Stimulated activated CD4-positive, alpha-beta T cell treated with anti-CD3 and anti-CD28 coated beads, Interleukin-1b, Interleukin-23, amount 100 ng/mL, for 4 hours (primary cell): Measurements from ENCODE around the gene RNASE8.

ENCODE experiments used
- DNase-seq, 2 donors: peaks; one replicate each; pipeline ENCODE4 v3.0.0-alpha.2; 2020; ENCODE audit warnings: low read depth in 2 of 2

Gene RNASE8

DNA sequence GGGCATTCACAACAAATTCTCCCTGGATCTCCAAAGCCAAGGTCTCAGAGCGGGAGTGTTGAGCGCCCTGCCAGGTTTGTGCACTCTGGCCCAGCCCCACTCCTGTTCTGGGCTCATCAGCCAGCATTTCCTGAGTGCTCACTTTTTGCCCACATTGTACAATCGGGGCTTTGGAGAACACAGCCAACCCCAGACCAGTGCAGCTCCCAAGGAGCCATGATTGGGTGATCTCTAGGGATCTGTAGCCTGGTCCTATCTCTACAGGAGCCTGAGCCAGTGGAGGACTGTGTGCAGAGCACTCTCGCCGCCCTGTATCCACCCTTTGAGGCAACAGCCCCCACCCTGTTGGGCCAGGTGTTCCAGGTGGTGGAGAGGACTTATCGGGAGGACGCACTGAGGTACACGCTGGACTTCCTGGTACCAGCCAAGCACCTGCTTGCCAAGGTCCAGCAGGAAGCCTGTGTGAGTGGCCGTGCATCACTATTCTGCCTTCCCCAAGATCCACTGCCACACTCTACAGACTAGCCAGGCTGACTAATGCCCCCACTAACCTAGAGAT, 15.2 kb downstream of the RNASE8 start:
- DNase-seq: no peak

DNA sequence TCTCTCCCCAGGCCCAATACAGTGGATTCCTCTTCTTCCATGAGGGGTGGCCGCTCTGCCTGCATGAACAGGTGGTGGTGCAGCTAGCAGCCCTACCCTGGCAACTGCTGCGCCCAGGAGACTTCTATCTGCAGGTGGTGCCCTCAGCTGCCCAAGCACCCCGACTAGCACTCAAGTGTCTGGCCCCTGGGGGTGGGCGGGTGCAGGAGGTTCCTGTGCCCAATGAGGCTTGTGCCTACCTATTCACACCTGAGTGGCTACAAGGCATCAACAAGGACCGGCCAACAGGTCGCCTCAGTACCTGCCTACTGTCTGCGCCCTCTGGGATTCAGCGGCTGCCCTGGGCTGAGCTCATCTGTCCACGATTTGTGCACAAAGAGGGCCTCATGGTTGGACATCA, 16.3 kb downstream of the RNASE8 start:
- no peak for DNase-seq

DNA sequence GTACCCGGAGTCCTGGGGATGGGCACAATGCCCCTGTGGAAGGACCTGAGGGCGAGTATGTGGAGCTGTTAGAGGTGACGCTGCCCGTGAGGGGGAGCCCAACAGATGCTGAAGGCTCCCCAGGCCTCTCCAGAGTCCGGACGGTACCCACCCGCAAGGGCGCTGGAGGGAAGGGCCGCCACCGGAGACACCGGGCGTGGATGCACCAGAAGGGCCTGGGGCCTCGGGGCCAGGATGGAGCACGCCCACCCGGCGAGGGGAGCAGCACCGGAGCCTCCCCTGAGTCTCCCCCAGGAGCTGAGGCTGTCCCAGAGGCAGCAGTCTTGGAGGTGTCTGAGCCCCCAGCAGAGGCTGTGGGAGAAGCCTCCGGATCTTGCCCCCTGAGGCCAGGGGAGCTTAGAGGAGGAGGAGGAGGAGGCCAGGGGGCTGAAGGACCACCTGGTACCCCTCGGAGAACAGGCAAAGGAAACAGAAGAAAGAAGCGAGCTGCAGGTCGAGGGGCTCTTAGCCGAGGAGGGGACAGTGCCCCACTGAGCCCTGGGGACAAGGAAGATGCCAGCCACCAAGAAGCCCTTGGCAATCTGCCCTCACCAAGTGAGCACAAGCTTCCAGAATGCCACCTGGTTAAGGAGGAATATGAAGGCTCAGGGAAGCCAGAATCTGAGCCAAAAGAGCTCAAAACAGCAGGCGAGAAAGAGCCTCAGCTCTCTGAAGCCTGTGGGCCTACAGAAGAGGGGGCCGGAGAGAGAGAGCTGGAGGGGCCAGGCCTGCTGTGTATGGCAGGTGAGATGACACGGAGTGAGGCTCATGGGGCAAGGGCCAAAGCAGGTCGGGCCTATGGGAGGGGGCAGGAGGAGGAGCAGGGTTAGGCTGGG, 17.0 kb downstream of the RNASE8 start:
- no peak for DNase-seq

DNA sequence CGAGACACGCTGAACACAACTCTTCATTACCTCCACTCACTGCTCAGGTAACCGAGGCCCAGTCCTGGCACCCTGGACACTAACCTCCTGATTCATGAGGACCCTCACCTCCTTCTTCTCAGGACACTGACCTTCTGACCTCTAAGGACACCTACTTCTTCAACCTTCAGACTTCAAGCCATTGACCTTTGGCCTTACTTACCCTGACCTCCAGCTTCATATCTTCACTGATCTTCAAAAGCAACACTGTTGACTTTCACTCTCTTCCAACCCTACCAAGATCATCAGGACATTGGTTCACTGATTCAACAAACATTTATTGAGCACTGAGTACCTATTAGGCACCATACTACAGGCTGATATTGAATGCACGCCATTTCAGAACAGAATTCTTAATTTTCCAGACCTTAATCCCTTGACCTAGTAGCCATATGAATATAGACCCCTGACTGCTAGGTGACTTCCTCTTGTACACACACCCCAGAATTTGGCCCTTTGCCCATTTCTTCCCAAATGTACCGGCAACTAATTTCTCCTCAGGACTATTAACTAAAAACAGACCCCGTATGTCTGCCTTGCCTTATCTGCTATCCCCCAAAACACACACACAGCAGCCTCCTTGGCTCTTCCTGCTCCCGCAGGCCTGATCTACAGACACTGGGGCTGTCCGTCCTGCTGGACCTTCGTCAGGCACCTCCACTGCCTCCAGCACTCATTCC, 18.3 kb downstream of the RNASE8 start:
- no peak for DNase-seq

DNA sequence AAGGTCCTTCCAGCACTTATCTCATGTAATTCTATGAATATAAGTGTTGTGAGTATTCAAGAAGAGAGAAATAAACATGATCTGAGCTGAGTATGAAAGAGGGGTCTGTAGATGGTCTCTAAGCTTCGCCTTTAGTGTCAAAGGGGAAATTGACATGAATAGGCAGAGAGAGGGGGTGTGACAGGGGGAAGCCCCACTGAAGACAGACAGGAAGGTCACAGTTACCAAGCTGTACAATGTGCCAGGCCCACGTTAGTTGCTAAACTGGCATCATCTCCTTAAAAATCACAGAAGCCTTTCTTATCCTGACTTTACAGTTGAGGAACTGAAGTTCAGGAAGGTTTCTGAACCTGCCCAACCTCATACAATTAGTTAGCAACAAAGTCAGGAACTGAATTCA, 20.1 kb downstream of the RNASE8 start:
- DNase-seq: no peak

DNA sequence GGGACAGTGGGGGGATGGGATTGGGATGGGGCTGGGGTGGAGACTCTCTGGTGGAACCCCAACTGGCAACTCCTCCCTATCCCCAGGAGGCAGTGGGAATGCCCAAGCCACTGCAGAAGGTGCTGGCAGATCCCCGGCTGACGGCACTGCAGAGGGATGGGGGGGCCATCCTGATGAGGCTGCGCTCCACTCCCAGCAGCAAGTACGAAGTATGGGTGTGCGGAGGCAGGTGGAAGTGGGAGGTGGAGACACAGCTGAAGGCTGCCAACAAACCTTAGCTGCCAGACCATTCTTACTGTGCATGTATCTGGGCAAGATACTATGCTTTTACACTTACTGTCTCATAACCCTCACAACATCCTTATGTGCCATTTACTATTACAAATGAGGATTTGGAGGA, 20.7 kb downstream of the RNASE8 start:
- DNase-seq: no peak

DNA sequence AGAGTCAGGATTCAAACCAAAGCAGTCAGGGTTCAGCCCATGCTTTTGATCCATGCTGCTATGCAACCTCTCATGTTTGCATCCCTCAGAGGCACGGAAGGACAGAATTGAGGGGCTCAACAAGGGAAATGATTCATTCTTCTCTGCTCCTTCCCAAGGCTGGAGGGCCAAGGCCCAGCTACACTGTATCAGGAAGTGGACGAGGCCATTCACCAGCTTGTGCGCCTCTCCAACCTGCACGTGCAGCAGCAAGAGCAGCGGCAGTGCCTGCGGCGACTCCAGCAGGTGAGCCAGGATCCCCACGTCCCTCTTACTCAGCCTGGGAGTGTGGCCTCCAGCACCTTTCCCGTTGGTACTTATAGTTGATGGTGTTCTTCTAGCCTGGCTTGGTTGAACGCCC, 21.1 kb downstream of the RNASE8 start:
- DNase-seq: no peak

DNA sequence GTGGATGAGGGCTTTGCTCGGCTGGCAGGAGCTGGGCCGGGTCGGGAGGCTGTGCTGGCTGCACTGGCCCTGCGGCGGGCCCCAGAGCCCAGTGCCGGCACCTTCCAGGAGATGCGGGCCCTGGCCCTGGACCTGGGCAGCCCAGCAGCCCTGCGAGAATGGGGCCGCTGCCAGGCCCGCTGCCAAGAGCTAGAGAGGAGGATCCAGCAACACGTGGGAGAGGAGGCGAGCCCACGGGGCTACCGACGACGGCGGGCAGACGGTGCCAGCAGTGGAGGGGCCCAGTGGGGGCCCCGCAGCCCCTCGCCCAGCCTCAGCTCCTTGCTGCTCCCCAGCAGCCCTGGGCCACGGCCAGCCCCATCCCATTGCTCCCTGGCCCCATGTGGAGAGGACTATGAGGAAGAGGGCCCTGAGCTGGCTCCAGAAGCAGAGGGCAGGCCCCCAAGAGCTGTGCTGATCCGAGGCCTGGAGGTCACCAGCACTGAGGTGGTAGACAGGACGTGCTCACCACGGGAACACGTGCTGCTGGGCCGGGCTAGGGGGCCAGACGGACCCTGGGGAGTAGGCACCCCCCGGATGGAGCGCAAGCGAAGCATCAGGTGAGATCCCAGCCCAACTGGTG, 24.0 kb downstream of the RNASE8 start:
- no peak for DNase-seq

DNA sequence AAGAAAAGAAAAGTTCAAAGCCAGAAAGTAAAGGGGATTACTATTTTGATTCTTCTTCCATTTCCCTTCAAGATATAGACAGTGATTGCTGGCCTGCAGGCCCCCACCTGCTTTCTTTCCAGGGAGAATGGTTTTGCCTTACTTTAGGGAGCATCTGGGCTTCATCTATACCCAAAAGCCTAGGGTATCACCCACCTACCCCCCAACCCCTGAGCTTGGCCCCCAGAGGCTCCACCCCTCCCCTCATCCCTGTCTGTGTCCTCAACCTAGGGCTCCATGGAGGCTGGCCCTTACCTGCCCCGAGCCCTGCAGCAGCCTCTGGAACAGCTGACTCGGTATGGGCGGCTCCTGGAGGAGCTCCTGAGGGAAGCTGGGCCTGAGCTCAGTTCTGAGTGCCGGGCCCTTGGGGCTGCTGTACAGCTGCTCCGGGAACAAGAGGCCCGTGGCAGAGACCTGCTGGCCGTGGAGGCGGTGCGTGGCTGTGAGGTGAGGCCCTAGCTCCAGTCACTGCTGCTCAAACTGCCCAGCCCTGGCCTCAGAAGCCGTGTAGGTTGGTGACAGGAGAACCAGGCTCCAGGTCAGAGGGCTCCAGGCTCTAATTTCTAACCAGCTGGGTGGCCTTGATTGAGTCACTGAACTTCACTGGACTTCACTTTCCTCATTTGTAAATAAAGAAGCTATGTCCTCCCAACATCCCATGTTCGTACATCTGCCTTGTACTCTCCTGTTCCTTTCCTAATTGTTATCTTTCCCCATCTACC, 26.1 kb downstream of the RNASE8 start:
- no peak for DNase-seq

DNA sequence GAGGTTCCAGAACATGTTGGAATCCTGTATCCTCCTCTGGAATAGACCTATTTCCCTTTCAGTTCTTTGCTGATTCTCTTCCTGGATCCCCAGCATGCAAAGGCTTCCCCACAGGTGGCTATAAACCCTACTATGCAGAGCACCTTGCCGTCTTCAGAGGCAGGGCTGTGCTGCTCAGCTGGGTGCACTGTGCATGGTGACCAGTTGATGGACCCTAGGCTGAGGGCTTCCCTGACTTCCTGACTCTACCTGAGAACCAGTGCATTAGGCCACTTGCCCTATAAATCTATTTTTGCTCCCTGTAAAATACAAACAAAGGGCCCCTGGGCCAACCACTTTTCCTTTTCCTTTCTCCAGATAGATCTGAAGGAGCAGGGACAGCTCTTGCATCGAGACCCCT, 26.8 kb downstream of the RNASE8 start:
- no peak for DNase-seq

DNA sequence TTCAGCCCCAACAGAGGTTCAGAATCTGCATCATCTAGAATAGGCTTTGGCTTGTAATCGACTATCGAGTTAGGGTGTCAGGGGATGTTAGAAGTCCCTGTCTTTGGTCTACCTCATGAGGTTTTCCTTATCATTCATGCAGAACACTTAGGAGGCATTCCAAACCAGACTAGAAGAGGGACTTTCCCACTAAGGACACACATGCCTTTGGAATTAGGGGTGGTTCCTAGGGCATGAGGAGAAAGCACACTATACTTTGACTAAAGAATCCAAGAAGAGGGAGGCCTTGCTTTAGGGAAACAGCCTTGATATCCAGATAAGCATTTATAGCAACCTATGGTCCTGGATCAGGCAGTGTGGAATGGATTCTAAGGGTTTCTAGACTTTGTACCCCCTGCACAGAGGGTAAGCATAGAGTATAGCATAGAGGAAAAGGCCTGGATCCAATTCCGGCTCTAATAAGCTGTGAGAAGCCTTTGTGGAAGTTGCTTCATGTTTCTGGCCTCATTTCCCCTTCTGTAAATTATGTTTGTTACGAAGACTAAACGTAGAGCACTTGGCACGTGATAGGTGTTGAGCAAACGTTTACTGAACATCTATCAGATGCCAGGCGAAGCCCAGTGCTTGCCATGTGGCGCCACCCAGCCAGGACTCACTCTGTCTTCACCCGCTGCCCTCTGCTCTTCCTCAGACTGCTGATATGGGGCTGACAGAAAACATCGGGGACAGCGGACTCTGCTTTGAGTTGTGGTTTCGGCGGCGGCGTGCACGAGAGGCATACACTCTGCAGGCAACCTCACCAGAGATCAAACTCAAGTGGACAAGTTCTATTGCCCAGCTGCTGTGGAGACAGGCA, 27.6 kb downstream of the RNASE8 start:
- no peak for DNase-seq

DNA sequence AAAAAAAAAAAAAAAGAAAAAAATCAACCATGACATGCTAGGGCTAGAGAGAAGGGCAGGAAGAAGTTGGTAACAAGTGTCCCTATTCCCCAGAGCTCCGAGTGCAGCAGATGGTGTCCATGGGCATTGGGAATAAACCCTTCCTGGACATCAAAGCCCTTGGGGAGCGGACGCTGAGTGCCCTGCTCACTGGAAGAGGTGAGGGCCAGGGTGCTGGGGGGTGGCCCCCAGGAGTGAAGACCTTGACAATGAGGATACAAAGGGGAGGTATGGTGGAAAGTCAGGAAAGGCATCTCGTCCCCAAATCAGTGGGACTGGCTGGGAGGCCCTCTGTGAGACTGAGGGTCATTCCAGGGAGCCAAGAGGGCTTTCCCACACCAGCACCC, 29.3 kb downstream of the RNASE8 start:
- no peak for DNase-seq

DNA sequence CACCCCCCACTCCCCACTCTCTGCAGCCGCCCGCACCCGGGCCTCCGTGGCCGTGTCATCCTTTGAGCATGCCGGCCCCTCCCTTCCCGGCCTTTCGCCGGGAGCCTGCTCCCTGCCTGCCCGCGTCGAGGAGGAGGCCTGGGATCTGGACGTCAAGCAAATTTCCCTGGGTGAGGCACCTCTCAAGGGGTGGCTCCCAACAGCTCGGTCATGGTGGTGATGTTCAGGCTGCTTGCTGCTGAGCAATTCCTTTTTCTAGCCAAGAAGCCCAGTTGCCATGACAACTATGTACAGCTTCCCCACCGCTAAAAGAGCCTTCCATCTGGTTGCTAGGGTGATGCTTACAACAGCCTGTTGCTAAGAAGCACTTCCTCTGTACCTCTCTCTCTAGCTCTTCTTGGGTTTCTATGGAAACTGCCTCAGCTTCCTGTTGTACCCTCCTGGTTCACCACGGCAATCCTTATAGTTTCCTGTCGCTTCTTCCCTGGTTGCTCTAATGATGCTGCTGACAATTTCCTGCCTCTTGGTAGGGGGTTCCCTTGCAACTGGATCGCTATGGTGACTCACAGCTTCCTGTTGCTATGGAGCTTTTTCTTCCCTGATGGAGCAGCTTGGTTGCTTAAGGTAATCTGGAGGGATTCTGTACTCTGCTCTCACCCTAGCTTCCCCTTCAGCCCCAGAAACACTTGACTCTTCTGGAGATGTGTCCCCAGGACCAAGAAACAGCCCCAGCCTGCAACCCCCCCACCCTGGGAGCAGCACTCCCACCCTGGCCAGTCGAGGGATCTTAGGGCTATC, 29.9 kb downstream of the RNASE8 start:
- no peak for DNase-seq

DNA sequence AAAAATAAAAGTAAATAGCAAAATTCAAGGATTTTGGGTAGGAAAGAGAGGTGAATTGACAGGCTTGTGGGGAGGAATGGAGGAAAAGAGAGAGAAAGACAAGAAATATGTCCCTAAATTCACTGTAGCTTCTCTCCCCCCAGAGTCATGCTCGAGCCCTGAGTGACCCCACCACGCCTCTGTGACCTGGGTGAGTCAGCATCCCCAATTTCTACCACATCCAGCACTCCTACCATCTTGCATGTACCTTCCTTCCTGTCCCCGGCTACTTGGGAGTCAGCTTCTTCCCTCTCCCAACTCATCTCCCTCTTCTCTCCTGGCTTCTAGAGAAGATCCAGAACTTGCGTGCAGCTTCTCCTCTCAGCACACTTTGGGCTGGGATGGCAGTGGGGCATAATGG, 31.1 kb downstream of the RNASE8 start:
- DNase-seq: no peak

DNA sequence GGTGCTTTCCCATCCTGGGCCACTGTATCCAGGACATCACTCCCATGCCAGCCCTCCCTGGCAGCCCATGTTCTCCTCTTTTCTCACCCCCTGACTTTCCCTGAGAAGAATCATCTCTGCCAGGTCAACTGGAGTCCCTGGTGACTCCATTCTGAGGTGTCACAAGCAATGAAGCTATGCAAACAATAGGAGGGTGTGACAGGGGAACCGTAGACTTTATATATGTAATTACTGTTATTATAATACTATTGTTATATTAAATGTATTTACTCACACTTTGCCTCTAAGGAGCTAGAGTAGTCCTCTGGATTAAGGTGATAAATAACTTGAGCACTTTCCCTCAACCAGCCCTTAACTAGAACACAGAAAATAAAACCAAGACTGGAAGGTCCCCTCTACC, 31.6 kb downstream of the RNASE8 start:
- DNase-seq: no peak

DNA sequence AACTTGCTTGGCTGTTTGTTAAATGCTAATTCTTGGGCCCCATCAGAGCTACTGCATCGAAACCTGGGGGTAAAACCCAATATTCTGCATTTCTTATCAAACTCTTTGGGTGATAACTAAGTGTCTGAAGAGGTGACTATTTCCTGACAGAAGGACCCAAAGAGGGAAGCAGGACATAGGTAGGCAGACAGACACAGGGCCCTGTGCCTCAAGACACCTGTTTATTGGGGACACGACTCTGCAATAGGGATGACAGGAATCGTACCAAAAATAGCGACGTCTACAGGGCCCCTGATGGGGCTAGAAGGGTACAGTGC, 32.2 kb downstream of the RNASE8 start:
- DNase-seq: no peak

DNA sequence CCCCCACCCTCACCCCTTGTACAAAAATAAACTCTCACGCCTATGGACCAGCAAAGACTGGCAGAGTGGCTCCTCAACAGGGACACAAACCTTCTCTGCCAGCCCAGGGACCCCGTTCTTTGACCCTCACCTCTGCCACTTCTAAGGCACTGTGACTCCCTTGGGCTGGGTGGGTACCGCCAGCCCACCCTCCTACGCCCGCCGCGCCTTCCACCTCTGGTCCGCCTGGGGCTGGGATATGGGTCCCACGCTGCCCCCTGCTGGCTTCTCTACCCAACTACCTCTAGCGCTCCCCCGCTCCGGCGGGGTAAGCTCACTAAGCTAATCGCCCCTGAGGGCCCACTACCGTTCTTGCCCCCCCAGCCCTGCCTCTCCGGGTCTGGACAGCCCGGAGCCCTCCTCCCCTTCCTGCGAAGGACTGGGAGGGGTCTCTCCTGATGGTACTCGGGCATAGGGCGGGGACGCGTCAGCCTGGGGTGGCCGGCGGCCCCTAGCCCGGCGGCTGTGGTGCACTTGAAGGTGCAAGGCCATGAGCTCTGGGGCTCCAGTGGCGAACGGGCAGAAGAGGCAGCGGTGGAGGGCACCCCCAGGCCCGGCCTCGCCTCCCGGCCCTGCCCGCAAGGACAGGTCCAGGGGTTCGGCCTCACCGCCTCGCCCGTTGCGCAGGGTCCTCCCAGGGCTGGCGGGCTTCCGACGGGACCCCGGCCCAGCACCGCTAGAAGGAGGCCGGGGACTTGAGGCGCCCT, 32.7 kb downstream of the RNASE8 start:
- DNase-seq: no peak

DNA sequence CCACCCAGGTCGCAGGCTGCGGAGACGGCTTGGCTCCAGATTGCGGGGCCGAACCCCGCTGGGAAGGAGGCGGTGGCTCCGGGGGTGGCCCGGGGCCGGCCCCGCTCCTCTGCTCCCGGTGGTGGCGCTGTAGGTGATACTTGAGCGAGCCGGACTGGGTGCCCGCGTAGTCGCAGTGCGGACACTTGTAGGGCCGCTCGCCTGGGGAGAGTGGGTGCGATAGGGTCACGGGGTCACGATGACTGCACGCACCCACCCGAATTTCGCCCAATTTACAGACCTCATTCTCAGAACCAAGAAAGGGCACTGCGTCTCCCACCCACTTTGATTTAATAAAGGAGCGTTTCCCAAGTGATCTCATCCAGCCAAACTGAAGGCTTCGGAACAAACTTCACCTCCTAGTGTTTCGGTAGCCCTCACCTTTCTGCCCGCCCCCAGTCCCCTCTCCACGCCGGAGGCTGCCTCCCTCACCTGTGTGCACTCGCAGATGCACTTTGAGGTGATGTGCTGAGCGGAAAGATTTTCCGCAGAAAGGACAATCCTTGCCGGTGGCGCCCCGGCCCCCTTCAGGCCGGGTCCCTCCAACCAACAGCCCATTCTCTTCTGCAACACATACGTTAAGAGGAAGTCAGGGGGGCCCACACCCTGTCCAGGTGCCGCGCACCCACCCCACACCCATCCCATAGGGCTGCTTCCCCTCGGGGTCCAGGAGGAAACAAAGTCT, 33.5 kb downstream of the RNASE8 start:
- no peak for DNase-seq

DNA sequence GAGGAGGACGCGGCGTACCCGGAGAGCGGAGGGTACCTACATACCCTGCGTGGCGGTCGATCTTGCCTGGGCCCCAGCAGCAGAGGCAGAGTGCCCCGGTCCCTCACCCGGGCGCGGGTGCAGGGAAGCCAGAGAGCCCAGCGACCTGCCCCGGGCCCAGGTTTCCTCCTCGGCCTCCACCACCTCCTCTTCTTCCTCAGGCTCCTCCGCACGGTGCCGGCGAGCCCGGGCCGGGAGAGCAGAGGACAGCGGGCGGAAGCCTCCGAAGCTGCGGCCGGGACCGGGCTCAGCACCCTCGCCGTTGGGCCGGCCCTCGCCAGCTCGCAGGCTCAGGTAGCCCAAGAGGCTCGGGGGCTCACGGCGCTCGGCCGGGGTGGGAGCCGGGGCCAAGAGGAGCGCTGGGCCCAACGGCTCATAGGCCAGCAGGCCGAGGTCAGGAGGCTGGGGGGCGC, 34.2 kb downstream of the RNASE8 start:
- DNase-seq: no peak
